GM12878 (cell line): Measurements from ENCODE around the gene SVIL. TPM values are rescaled to one million over a fixed set of nuclear protein-coding genes. Genes with fewer than 3 reads are reported as not detected.

Experiments
- ATAC-seq: fragments of 200-7000 bp; cut with Tn5 transposase; 3 replicates; pipeline ENCODE4 v1.9.1; 2020; ENCODE audit warnings: mild to moderate bottlenecking, moderate library complexity
- BruUV-seq: library from RNA; stranded (reverse); fragments of 400-500 nt; replicated peaks from 2 replicates; lab custom pipeline; 2021; lab: Mats Ljungman, UMichigan
- CTCF ChIA-PET: fragments of 300-600 bp; sonication (Branson Sonifier 250); formaldehyde crosslinking; extraction: SDS; loops from one replicate; lab custom pipeline; 2021; ENCODE audit warnings: inconsistent platforms; lab: Yijun Ruan, JAX
- POLR2A ChIA-PET: fragments of 350-600 bp; formaldehyde crosslinking; extraction: SDS; loops from one replicate; lab custom pipeline; 2021; ENCODE audit warnings: inconsistent platforms; lab: Charles Lee
- RAD21 ChIA-PET: fragments of 300-600 bp; sonication (Branson Sonifier 250); formaldehyde crosslinking; loops from one replicate; lab custom pipeline; 2023; ENCODE audit warnings: antibody characterized with exemption; ENCODE audit not compliant: unreplicated experiment; lab: Charles Lee
- SMC1A ChIA-PET: fragments of 300-600 bp; sonication (Branson Sonifier 250); formaldehyde crosslinking; loops from one replicate; lab custom pipeline; 2023; ENCODE audit not compliant: unreplicated experiment, uncharacterized antibody; lab: Charles Lee
- DNase-seq: peaks from one replicate; pipeline ENCODE4 v3.0.0-alpha.2; 2011; ENCODE audit warnings: low read depth, low spot score
- FAIRE-seq: peaks from 3 replicates; lab custom pipeline; 2011; peaks lifted over from hg19 to GRCh38; lab: Jason Lieb, UNC
- H2AFZ ChIP-seq: 2 replicates; pipeline ENCODE4 v1.6.0; 2011; ENCODE audit warnings: low read depth, low read length, control low read depth; ENCODE audit not compliant: control insufficient read depth
- H3K27ac ChIP-seq: 2 replicates; pipeline ENCODE4 v1.5.1; 2011; ENCODE audit warnings: control low read depth; ENCODE audit not compliant: control insufficient read depth, insufficient read depth
- H3K27me3 ChIP-seq, 2 experiments: replicated peaks in 1 of 2; 2 replicates each; pipeline versions ENCODE4 v1.6.0 to v1.6.1; 2011; ENCODE audit warnings: low read length in 1 of 2; ENCODE audit not compliant: control insufficient read depth in 2 of 2, insufficient read depth in 2 of 2
- H3K36me3 ChIP-seq, 2 experiments: 2 replicates each; pipeline ENCODE4 v1.5.1; 2011; ENCODE audit warnings: low read length in 1 of 2; ENCODE audit not compliant: control insufficient read depth in 2 of 2, insufficient read depth in 2 of 2
- H3K4me1 ChIP-seq: 2 replicates; pipeline ENCODE4 v1.6.1; 2011; ENCODE audit warnings: mild to moderate bottlenecking, low read length, moderate library complexity, mixed read lengths; ENCODE audit not compliant: control insufficient read depth, insufficient read depth
- H3K4me2 ChIP-seq: 2 replicates; pipeline ENCODE4 v1.6.0; 2011; ENCODE audit warnings: control low read depth; ENCODE audit not compliant: control insufficient read depth, insufficient read depth
- H3K4me3 ChIP-seq: fragments of 200-600 bp; sonication (generic); 2 replicates; pipeline ENCODE4 v1.5.1; 2016
- H3K79me2 ChIP-seq: 2 replicates; pipeline ENCODE4 v1.6.0; 2011; ENCODE audit warnings: low read length; ENCODE audit not compliant: control insufficient read depth, insufficient read depth
- H3K9ac ChIP-seq: 2 replicates; pipeline ENCODE4 v1.8.0; 2011; ENCODE audit warnings: low read length, control low read depth, mixed read lengths; ENCODE audit not compliant: control insufficient read depth, insufficient read depth
- H3K9me3 ChIP-seq: replicated peaks from 3 replicates; pipeline ENCODE4 v1.5.1; 2011; ENCODE audit warnings: mild to moderate bottlenecking, low read length; ENCODE audit not compliant: control insufficient read depth, insufficient read depth
- H4K20me1 ChIP-seq: 2 replicates; pipeline ENCODE4 v1.6.0; 2011; ENCODE audit not compliant: control insufficient read depth, insufficient read depth
- DPF2 ChIP-seq: fragments of 450-650 bp; IDR thresholded peaks from 2 replicates; pipeline ENCODE4 v1.6.1; 2017; ENCODE audit warnings: mild to moderate bottlenecking
- ETV6 ChIP-seq, 2 experiments: fragments of 450-650 bp in 1 of 2; IDR thresholded peaks in 1 of 2; conservative IDR thresholded peaks in 1 of 2; 2 replicates each; pipeline ENCODE4 v1.6.1; 2014; ENCODE audit warnings: antibody characterized with exemption in 1 of 2, borderline replicate concordance in 1 of 2, low read depth in 1 of 2, mild to moderate bottlenecking in 1 of 2, moderate library complexity in 1 of 2
- JUND ChIP-seq: IDR thresholded peaks from 2 replicates; pipeline ENCODE4 v1.6.1; 2012; ENCODE audit warnings: low read depth, mild to moderate bottlenecking, low read length, improper control_type of control experiment, moderate library complexity
- MYB ChIP-seq: fragments of 150-350 bp; IDR thresholded peaks from 2 replicates; pipeline ENCODE4 v1.6.1; 2014; ENCODE audit warnings: mild to moderate bottlenecking, low read depth, low read length, borderline replicate concordance
- REST ChIP-seq: IDR thresholded peaks from 2 replicates; pipeline ENCODE4 v1.6.1; 2012; ENCODE audit warnings: mild to moderate bottlenecking, low read depth, low read length
- YBX1 ChIP-seq: fragments of 450-650 bp; IDR thresholded peaks from 2 replicates; pipeline ENCODE4 v1.6.1; 2016; ENCODE audit warnings: antibody characterized with exemption
- WGBS: methylation state at CpG from one replicate; pipeline ENCODE4 v1.1.6; 2016; ENCODE audit warnings: low lambda C conversion rate; ENCODE audit not compliant: insufficient replicate concordance, insufficient coverage; ENCODE audit errors: missing lambda C conversion rate; 5-methylcytosine and 5-hydroxymethylcytosine counted together
- in situ Hi-C: fragments of 300-500 bp; cut with MboI; formaldehyde crosslinking; loops from 9 replicates; pipeline ENCODE4 v1.14.3; 2018; ENCODE audit warnings: mixed read lengths
- intact Hi-C: fragments of 100-400 bp; cut with micrococcal nuclease; formaldehyde crosslinking; loops from one replicate; pipeline ENCODE4 v1.14.2; 2022; ENCODE audit not compliant: unreplicated experiment
- polyA plus RNA-seq, 11 experiments: library from polyadenylated mRNA; depleted of rRNA in 4 of 11; unstranded in 6 of 11; stranded (reverse) in 5 of 11; fragments of >200 nt; fragmentation: Nextera tagmentation in 4 of 11; fragmentation: Illumina TruSeq in 1 of 11; extraction: Ambion mirVana in 4 of 11; extraction: Trizol in 1 of 11; gene quantifications; 1 replicate in 1 of 11; 2 replicates in 10 of 11; pipeline versions ENCODE4 v1.2.1 to v1.2.3, GENCODE V29; 2011 to 2016; ENCODE audit warnings: inconsistent platforms in 2 of 11, missing spikeins in 2 of 11, low read depth in 1 of 11
- total RNA-seq, 4 experiments: library from RNA; depleted of rRNA in 3 of 4; stranded (reverse); fragments of >200 nt in 3 of 4; fragmentation: Illumina TruSeq in 1 of 4; extraction: Trizol in 1 of 4; gene quantifications; 2 replicates each; pipeline versions ENCODE4 v1.2.1 to v1.2.3, GENCODE V29; 2013 to 2021

SVIL gene
- total and polyA plus RNA-seq, 10 of the 15 experiments (the other 5 are each of a cell fraction or from before 2014, with no cell fraction given): 0.22 to 1.9 (median 0.87) TPM

GRCh38 chr10:29495366-29495765 is 139.4 kb downstream of the SVIL start:
- Histone ChIP-seq H3K9ac (no peak overlapping the region), H3K4me3 (no peak overlapping the region)
- SMC1A ChIA-PET: interaction anchor here (2.6 kb wide), 2 partner anchors 50 to 109 kb away, joined by 7 to 8 read pairs; no protein-coding TSS in a partner anchor
- TF ChIP-seq DPF2: no peak
- no peak for TF ChIP-seq MYB
- TF ChIP-seq JUND: no peak
- no peak for TF ChIP-seq YBX1
- no peak for TF ChIP-seq REST
- TF ChIP-seq ETV6 (conservative IDR thresholded peaks at IDR 0.05 in 1 of 2, IDR thresholded peaks at IDR 0.05 in 1 of 2; ENCODE audit: borderline replicate concordance in 1 of 2, low read depth in 1 of 2): no peak
- TF ChIP-seq, all 136 proteins: peak for 0
- Histone ChIP-seq H4K20me1 (no peaks in the 10 kb centered on the region), H3K79me2 (no peaks in the 10 kb centered on the region), H2AFZ (no peak overlapping the region), H3K4me1 (no peaks in the 10 kb centered on the region), H3K27ac (no peak overlapping the region), H3K36me3 (no peaks in the 10 kb centered on the region), H3K27me3 (no peaks in the 10 kb centered on the region; a peak in 1 of 4 replicates), H3K9me3 (no peaks in the 10 kb centered on the region), H3K4me2 (no peak overlapping the region)
- WGBS: 27% methylated on average over 9 of the region's 9 CpGs
- ChIA-PET POLR2A (no interaction called here), CTCF (interaction anchor here (1.6 to 3.3 kb wide), 9 partner anchors 8 to 117 kb away, joined by 3 to 32 read pairs (median 12); no protein-coding TSS in a partner anchor), RAD21 (no interaction called here)
- no TSS peak for BruUV-seq
- in situ Hi-C loops (no loop called here), intact Hi-C loops (loop anchor here (5.0 kb wide), 1 partner anchor 108 kb away; no protein-coding TSS in a partner anchor)
- no peak for ATAC-seq
- DNase-seq: no peak
- FAIRE-seq: no peak
